Measurements from ENCODE around the gene ARHGDIB.

GRCh38 chr12:14921218-14921617, 40.2 kb downstream of the ARHGDIB start:
- TF ChIP-seq ZNF263 (CRISPR knock-in tag; IDR thresholded peaks at IDR 0.05) = no peak
- TF ChIP-seq ZNF121 (CRISPR knock-in tag; IDR thresholded peaks at IDR 0.05) = no peak
- no peak for TF ChIP-seq POLR2AphosphoS5 (IDR thresholded peaks at IDR 0.05; ENCODE audit: low read depth, low read length)
- TF ChIP-seq CTCF (CRISPR knock-in tag; IDR thresholded peaks at IDR 0.05) = no peak
- TF ChIP-seq RFX5 (IDR thresholded peaks at IDR 0.05; ENCODE audit: low read depth, low read length) = no peak
- no peak for TF ChIP-seq SRY (CRISPR knock-in tag; IDR thresholded peaks at IDR 0.05)
- TF ChIP-seq PRDM15 (CRISPR knock-in tag; IDR thresholded peaks at IDR 0.05) = no peak
- no peak for TF ChIP-seq NBN (conservative IDR thresholded peaks at IDR 0.05)
- TF ChIP-seq HMGA1 (CRISPR knock-in tag; conservative IDR thresholded peaks at IDR 0.05) = no peak
- TF ChIP-seq FIP1L1 (IDR thresholded peaks at IDR 0.05; ENCODE audit: borderline replicate concordance, insufficient read depth, low read depth, low read length) = no peak

All from HepG2 (cell line).